Measurements from ENCODE around the gene TM4SF5. TPM values are rescaled to one million over a fixed set of nuclear protein-coding genes. Genes with fewer than 3 reads are reported as not detected.

TM4SF5 gene
- total RNA-seq, 1 donor from 2014 or later: not detected

DNA sequence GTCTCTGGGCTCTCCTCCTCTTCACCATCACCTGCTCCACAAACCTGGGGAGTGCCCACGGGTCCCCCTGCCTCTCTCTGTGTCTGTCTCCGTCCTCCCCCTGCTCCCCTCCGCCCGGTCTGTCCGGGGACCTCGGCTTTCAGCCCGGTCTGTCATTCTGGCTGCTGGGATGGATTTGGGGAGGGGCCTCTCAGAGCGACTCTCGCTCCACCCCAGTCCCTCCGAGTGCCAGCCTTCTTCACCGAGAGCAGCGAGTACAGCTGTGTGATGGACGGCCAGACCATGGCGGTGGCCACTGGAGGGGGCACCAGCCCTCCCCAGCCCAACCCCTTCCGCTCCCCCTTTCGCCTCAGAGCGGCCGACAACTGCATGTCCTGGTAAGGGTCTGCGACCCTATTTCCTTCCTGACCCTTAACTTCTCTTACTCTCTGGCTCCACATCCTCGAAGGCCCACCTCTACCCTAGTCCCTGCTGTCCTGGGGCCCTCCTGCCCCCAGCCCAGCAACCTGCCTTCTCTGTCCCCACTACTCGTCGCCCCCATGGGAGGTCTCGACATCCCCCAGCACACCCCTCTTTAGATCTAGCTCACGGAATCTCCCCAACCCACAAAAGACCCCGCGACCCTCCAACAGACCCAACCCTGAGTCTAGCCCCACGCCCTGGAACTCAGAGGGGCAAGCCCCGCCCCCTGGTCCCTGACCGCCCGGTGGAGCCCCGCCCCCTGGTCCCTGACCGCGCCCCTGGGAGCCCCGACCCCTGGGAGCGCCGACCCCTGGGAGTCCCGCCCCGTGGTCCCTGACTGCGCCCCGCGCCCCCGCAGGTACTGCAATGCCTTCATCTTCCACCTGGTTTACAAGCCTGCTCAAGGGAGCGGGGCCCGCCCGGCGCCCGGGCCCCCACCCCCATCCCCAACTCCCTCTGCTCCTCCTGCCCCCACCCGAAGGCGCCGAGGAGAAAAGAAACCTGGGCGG is 26.4 kb upstream of the TM4SF5 start:
- DNase-seq (ENCODE audit: low spot score in 2 of 2): peak in 1 of 2 donors; percentile 31
- FAIRE-seq: no peak

- DNase-seq (ENCODE audit: low spot score in 2 of 2): no peak
- FAIRE-seq: no peak
Observed at GRCh38 chr17:4747847-4748246, 23.8 kb upstream of the TM4SF5 start.

DNA sequence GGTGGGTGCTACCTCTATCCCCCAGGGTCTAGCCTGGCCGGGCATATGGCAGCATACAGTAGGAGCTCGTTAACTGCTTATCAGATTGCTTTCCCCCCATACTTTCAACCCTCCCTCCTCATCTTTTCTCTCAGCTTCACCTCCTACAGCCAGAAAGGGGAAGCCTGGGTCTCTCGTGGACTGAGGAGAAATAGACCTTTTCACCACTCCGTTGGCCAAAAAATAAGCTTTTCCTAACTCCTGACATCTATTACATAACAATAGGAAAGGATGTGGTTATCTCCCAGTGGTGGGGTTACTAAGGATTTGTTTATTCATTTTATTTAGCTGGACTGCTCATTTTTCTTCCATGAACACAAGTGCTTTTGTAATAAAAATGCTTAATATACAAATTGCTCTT is 23.0 kb upstream of the TM4SF5 start:
- DNase-seq (ENCODE audit: low spot score in 2 of 2): no peak
- FAIRE-seq: no peak

DNA sequence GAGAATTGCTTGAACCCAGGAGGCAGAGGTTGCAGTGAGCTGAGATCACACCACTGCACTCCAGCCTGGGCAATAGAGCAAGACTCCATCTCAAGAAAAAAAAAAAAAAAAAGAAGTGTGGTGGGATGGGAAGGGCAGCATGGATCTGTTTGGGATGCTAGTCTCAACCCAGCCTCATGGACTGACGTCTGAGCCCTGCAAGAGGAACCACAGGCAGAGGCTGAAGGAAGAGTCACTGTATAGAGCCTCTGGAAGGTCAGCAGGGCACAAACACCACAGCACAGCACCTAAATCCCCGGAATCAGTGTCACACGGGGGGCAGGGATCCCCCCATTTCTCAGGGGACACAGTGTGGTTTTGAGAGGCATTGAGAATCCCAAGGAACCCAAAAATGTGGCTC is 21.1 kb upstream of the TM4SF5 start:
- DNase-seq (ENCODE audit: low spot score in 2 of 2): no peak
- FAIRE-seq: no peak

DNA sequence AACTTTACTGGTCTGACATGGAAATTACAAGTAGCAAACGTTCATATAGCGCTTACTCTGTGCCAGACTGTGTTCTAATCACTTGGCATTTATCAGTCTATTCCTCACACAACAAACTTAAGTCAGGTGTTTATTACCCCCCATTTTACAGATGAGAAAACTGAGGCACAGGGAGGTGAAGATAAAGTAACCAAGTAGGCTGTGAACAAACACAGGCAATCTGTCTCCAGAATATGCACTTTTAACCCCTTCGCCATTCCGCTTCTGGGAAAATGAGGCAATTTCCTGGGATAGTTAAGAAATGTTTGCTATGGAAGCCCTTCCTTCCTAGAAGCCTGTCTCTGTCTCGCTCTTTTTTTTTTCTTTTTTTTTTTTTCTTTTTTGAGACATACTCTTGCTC is 19.8 kb upstream of the TM4SF5 start:
- DNase-seq (ENCODE audit: low spot score in 2 of 2) (no peak), FAIRE-seq (no peak)

DNA sequence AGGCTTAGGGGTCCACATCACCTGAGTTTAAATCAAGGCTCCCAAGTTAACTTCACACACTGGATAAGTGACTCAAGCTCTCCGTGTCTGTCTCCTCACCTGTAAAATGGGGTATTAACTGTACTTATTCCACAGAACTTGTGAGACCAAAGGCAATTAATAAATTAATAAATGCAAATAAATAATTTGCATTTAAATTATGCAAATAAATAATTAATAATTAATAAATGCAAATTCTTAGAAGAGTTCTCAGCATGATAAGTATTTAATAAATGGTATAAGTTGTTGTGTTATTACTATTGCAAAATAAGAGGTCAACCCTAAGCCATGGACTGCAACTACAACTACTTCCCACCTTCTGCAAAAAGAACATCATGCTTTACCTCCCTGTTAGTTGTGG is 18.3 kb upstream of the TM4SF5 start:
- DNase-seq (ENCODE audit: low spot score in 2 of 2): no peak
- no peak for FAIRE-seq

- FAIRE-seq: no peak
Observed at GRCh38 chr17:4759776-4760236, 11.9 kb upstream of the TM4SF5 start.

GRCh38 chr17:4764595-4764994 is 7.1 kb upstream of the TM4SF5 start:
- FAIRE-seq (no peak), DNase-seq (ENCODE audit: low spot score in 2 of 2) (no peak)

More at GRCh38 chr17:4759776-4760236, 11.9 kb upstream of the TM4SF5 start:
- DNase-seq (ENCODE audit: low spot score in 2 of 2): no peak

DNA sequence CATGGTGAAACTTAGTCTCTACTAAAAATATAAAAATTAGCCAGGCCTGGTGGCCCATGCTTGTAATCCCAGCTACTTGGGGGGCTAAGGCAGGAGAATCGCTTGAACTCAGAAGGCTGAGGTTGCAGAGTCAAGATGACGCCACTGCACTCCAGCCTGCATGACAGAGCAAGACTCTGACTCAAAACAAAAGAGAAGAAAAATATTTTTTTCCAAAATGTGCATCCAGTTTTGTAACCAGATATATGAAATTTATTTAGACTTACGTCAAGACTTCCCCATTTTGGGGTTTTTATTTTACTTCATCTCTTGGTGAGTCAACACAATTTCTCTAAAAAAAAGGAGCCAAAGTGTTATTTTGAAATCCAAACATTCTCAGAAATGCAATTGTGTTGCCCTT is 5.5 kb upstream of the TM4SF5 start:
- DNase-seq (ENCODE audit: low spot score in 2 of 2) (no peak), FAIRE-seq (no peak)

GRCh38 chr17:4766723-4767122 is 5.0 kb upstream of the TM4SF5 start:
- no peak for DNase-seq (ENCODE audit: low spot score in 2 of 2)
- FAIRE-seq: no peak

- DNase-seq (ENCODE audit: low spot score in 2 of 2) (no peak), FAIRE-seq (no peak)
Observed at GRCh38 chr17:4768298-4768697, 3.4 kb upstream of the TM4SF5 start.

DNA sequence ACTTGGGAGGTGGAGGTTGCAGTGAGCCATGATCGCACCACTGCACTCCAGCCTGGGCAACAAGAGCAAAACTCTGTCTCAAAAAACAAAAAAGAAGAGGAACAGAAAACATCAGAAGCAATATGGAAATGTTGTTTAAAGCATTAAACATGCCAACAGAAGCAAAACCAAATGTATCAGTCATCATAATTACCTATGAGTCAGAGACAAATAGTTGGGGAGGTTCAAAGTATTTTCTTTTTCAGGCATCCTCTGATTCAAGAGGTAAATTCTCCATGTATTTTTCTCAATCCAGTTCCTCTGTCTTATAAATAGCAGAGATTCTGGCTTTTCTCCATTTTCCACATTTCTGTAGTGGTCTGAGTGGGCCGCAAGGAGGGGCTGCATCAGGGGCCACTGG is 2.1 kb upstream of the TM4SF5 start:
- DNase-seq (ENCODE audit: low spot score in 2 of 2): no peak
- no peak for FAIRE-seq

DNA sequence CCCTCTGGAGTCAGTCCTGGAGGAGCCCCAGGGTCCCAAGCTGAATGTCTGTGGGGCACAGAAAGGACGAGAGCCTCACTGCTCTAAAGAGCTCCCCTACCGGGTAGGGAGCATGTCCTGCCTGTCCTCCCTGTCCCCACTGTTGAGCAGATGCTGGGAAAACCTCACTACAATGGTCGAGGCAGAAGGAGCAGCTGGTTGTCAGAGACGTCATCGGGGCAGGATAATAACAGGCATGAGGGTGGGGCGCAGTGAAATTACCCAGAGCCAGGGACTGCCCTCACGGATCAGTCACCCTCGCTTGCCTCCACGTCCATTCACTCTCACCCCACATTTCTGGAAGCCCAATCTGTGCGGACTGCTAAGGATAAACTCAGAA is 538 bp downstream of the TM4SF5 start:
- FAIRE-seq: no peak

DNA sequence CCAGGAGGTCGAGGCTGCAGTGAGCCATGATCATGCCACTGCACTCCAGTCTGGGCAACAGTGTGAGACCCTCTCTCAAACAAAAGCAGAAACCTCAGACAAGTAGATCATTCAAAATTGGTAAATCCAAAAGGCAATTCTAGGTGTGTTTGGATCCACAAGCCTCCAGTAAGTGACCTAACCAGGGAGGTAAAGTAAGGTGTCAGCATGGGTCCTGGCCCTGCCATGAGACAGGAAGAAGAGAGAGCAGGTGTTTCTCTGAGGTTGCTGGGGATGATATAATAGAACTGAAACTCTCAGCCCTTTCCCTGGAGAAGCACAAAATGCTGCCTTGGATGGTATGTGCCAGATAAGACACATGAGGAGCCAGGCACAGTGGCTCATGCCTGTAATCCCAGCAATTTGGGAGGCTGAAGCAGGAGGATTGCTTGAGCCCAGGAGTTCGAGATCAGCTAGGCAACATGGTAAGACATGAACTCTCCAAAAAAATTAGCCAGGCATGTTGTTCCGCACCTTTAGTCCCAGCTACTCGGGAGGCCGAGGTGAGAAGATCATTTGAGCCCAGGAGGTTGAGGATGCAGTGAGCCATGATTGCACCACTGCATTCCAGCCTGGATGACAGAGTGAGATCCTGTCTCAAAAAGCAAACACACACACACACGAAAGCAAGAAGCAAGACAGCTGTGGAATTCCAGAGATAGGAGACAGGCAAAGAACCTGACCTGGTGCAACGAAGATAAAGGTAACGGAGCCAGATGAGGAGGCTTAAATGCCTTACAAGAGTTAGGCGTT is 6.5 kb downstream of the TM4SF5 start:
- FAIRE-seq (no peak), DNase-seq (ENCODE audit: low spot score in 2 of 2) (no peak)

More for the DNA sequence above, 538 bp downstream of the TM4SF5 start:
- DNase-seq (ENCODE audit: low spot score in 2 of 2): no peak

DNA sequence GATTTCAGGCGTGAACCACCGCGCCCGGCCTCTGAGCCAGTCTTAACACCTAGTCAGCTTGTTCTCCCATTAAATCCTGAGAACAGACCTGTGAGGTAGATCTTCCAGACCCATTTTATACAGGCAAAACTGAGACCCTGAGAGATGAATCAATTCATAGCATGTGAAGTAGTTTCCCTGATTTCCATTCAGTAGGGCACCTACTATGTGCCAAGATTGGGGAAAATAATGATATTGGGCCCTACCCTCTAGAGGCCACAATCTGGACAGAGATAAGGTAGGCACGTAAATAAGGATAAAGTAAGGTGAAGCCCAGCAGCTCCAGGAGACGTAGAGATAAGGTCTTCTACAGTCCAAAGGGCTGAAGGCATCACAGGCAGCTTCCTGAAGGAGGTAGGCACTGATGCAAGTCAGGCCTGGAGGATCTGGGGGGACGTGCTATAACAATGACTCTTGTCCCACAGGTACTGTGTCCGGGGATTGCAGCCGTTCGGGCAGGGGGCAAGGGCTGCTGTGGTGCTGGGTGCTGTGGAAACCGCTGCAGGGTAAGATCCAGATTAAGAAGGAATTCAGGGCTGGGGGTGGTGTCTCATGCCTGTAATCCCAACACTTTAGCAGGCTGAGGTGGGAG is 8.8 kb downstream of the TM4SF5 start:
- DNase-seq (ENCODE audit: low spot score in 2 of 2): no peak
- FAIRE-seq: no peak

- FAIRE-seq (no peak), DNase-seq (ENCODE audit: low spot score in 2 of 2) (peak in 1 of 2 donors; percentile 30)
Observed at GRCh38 chr17:4782652-4783051, 11.0 kb downstream of the TM4SF5 start.

- FAIRE-seq (no peak), DNase-seq (ENCODE audit: low spot score in 2 of 2) (no peak)
Observed at GRCh38 chr17:4785311-4786105, 13.8 kb downstream of the TM4SF5 start.

- FAIRE-seq (no peak), DNase-seq (ENCODE audit: low spot score in 2 of 2) (no peak)
Observed at GRCh38 chr17:4786106-4786511, 14.4 kb downstream of the TM4SF5 start, which contains the start of gene VMO1. Gene VMO1, minus strand, starts transcription at chr17:4786364. Its CDS starts 12 bp downstream, at chr17:4786352.

- DNase-seq (ENCODE audit: low spot score in 2 of 2): no peak
- no peak for FAIRE-seq
Observed at GRCh38 chr17:4786516-4786915, 14.8 kb downstream of the TM4SF5 start.

All from frontal cortex (tissue), 4 donors.